Spleen (tissue), 7 donors: ENCODE measurements around the gene SEPTIN10.

ENCODE experiments used
- POLR2A ChIP-seq, 3 donors: fragments of 450-650 bp; IDR thresholded peaks; one replicate each; pipeline ENCODE4 v1.5.1; 2017; ENCODE audit warnings: antibody characterized with exemption in 3 of 3, mild to moderate bottlenecking in 1 of 3
- POLR2AphosphoS5 ChIP-seq, 3 donors: sonication (generic); formaldehyde crosslinking; IDR thresholded peaks; one replicate each; pipeline ENCODE4 v1.5.1; 2017; ENCODE audit warnings: antibody characterized with exemption in 3 of 3
- TF ChIP-seq, protein P1 (sequence below), 11 experiments: fragments of 200-600 bp in 7 of 11; fragments of 450-650 bp in 4 of 11; sonication (generic) in 4 of 11; IDR thresholded peaks in 8 of 11; conservative IDR thresholded peaks in 3 of 11; 1 replicate in 7 of 11; 2 replicates in 4 of 11; pipeline versions ENCODE4 v1.4.0 to v1.8.0; 2016 to 2021; ENCODE audit warnings: antibody characterized with exemption in 11 of 11, inconsistent platforms in 4 of 11, mild to moderate bottlenecking in 1 of 11
- donor health status: DM: no; HTN: no; CAD: no; lungs with moderate emphysema.
- donor health status: DM: no; HTN: no; CAD: no.
- donor health status: DM: no; HTN: no; CAD: no.

DNA sequence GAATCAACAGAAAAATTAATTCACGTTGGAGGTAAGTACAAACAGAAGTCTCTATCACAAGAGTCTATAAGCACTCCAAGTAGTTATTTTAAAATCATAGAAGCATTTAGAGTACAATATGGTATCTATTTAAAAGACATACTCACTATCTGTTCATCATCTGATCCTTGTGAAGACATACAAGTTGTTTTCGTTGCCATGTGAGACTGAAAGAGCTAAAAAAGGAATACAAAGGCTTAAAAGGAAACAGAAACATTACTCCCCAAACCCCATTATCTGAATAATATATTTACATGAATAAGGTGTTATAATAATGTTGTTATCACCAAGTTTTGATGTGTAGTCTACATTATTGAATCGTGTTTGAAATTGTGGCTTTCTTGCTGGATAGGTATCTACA, 20.9 kb downstream of the SEPTIN10 start:
- TF ChIP-seq, protein P1, sequence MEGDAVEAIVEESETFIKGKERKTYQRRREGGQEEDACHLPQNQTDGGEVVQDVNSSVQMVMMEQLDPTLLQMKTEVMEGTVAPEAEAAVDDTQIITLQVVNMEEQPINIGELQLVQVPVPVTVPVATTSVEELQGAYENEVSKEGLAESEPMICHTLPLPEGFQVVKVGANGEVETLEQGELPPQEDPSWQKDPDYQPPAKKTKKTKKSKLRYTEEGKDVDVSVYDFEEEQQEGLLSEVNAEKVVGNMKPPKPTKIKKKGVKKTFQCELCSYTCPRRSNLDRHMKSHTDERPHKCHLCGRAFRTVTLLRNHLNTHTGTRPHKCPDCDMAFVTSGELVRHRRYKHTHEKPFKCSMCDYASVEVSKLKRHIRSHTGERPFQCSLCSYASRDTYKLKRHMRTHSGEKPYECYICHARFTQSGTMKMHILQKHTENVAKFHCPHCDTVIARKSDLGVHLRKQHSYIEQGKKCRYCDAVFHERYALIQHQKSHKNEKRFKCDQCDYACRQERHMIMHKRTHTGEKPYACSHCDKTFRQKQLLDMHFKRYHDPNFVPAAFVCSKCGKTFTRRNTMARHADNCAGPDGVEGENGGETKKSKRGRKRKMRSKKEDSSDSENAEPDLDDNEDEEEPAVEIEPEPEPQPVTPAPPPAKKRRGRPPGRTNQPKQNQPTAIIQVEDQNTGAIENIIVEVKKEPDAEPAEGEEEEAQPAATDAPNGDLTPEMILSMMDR (IDR thresholded peaks at IDR 0.05 in 8 of 11, conservative IDR thresholded peaks at IDR 0.05 in 3 of 11) = no peak
- TF ChIP-seq POLR2AphosphoS5 (IDR thresholded peaks at IDR 0.05) (no peak), POLR2A (IDR thresholded peaks at IDR 0.05) (no peak)
